Measurements from ENCODE around the gene SMCP.

GRCh38 chr1:152912471-152912870, 34.3 kb downstream of the SMCP start:
- no peak for TF ChIP-seq CTCF (conservative IDR thresholded peaks at IDR 0.05; ENCODE audit: low read depth, low read length)
- no peak for TF ChIP-seq EZH2 (IDR thresholded peaks at IDR 0.05; ENCODE audit: borderline replicate concordance, low read depth, low read length, poor library complexity, severe bottlenecking)
